IMR-90 (cell line): ENCODE results near the gene CLTA. TPM values are rescaled to one million over a fixed set of nuclear protein-coding genes. Genes with fewer than 3 reads are reported as not detected.
"Not testable (repeated sequence)": the region's sequence is repeated elsewhere in the genome, so short reads cannot be mapped to it uniquely, and the experiment has no call there.

Experiments used
- ATAC-seq: fragments of 200-7000 bp; cut with Tn5 transposase; 2 replicates; pipeline ENCODE4 v1.9.1; 2020; ENCODE audit warnings: low read depth, mild to moderate bottlenecking, moderate library complexity
- BruUV-seq: library from RNA; stranded (reverse); fragments of 400-500 nt; replicated peaks from 2 replicates; lab custom pipeline; 2021; lab: Mats Ljungman, UMichigan
- CTCF ChIA-PET: fragments of 300-600 bp; formaldehyde crosslinking; extraction: SDS; loops from one replicate; lab custom pipeline; 2021; ENCODE audit warnings: antibody characterized with exemption; lab: Yijun Ruan, JAX
- POLR2A ChIA-PET: fragments of 300-600 bp; sonication (Branson Sonifier 250); formaldehyde crosslinking; loops from one replicate; lab custom pipeline; 2022; ENCODE audit warnings: antibody characterized with exemption; ENCODE audit not compliant: unreplicated experiment; lab: Charles Lee
- DNase-seq: peaks from one replicate; pipeline ENCODE4 v3.0.0; 2013
- H2AFZ ChIP-seq: replicated peaks from 2 replicates; pipeline ENCODE3; 2013; ENCODE audit warnings: low read length, mild to moderate bottlenecking; ENCODE audit not compliant: poor library complexity
- H2AK5ac ChIP-seq: 2 replicates; pipeline ENCODE4 v1.6.1; 2013; ENCODE audit warnings: low read depth, low read length, inconsistent platforms
- H2AK9ac ChIP-seq: replicated peaks from 2 replicates; pipeline ENCODE3; 2013; ENCODE audit warnings: mild to moderate bottlenecking, low read depth, low read length, moderate library complexity; ENCODE audit not compliant: poor library complexity
- H2BK120ac ChIP-seq: 2 replicates; pipeline ENCODE4 v1.6.1; 2013; ENCODE audit warnings: low read depth, low read length, inconsistent platforms
- H2BK15ac ChIP-seq: 3 replicates; pipeline ENCODE4 v1.6.1; 2013; ENCODE audit warnings: low read depth, low read length, inconsistent platforms
- H2BK20ac ChIP-seq: 2 replicates; pipeline ENCODE4 v1.6.1; 2013; ENCODE audit warnings: low read depth, mild to moderate bottlenecking, inconsistent platforms, low read length, moderate library complexity
- H2BK5ac ChIP-seq: 2 replicates; pipeline ENCODE4 v1.6.1; 2013; ENCODE audit warnings: mild to moderate bottlenecking, low read depth, low read length, inconsistent platforms; ENCODE audit not compliant: poor library complexity, severe bottlenecking
- H3K14ac ChIP-seq: replicated peaks from 2 replicates; pipeline ENCODE4 v1.6.1; 2013; ENCODE audit warnings: low read depth, low read length, inconsistent platforms
- H3K18ac ChIP-seq: 2 replicates; pipeline ENCODE4 v1.6.1; 2013; ENCODE audit warnings: low read depth, low read length, control low read depth
- H3K23ac ChIP-seq: 2 replicates; pipeline ENCODE4 v1.6.1; 2013; ENCODE audit warnings: low read depth, low read length, inconsistent platforms
- H3K27ac ChIP-seq: 2 replicates; pipeline ENCODE4 v1.5.1; 2013; ENCODE audit warnings: mild to moderate bottlenecking, control low read depth, low read length; ENCODE audit not compliant: insufficient read depth
- H3K27me3 ChIP-seq: 2 replicates; pipeline ENCODE4 v1.6.1; 2013; ENCODE audit warnings: low read length; ENCODE audit not compliant: control insufficient read depth, insufficient read depth
- H3K36me3 ChIP-seq: 2 replicates; pipeline ENCODE4 v1.6.1; 2013; ENCODE audit warnings: low read length, mixed read lengths; ENCODE audit not compliant: control insufficient read depth, insufficient read depth
- H3K4ac ChIP-seq: 2 replicates; pipeline ENCODE4 v1.6.1; 2013; ENCODE audit warnings: low read depth, low read length, inconsistent platforms
- H3K4me1 ChIP-seq: 2 replicates; pipeline ENCODE4 v1.6.1; 2013; ENCODE audit warnings: low read length, mixed read lengths; ENCODE audit not compliant: control insufficient read depth, insufficient read depth
- H3K4me2 ChIP-seq: 2 replicates; pipeline ENCODE4 v1.6.1; 2013; ENCODE audit warnings: low read depth, mild to moderate bottlenecking, control low read depth, low read length, moderate library complexity
- H3K4me3 ChIP-seq: 2 replicates; pipeline ENCODE4 v1.5.1; 2013; ENCODE audit warnings: low read depth, mild to moderate bottlenecking, control low read depth, low read length, moderate library complexity; ENCODE audit not compliant: insufficient read depth
- H3K56ac ChIP-seq: 2 replicates; pipeline ENCODE4 v1.6.1; 2013; ENCODE audit warnings: low read length, inconsistent platforms; ENCODE audit not compliant: insufficient read depth; ENCODE audit errors: extremely low read depth
- H3K79me1 ChIP-seq, 2 experiments: 2 replicates each; pipeline ENCODE4 v1.6.1; 2013; ENCODE audit warnings: low read length in 2 of 2, inconsistent platforms in 1 of 2, low read depth in 1 of 2
- H3K9ac ChIP-seq: 2 replicates; pipeline ENCODE4 v1.6.1; 2013; ENCODE audit warnings: low read depth, low read length, control low read depth
- H3K9me1 ChIP-seq: 2 replicates; pipeline ENCODE4 v1.6.1; 2013; ENCODE audit warnings: low read length, inconsistent platforms; ENCODE audit not compliant: insufficient read depth
- H3K9me3 ChIP-seq: 2 replicates; pipeline ENCODE4 v1.6.1; 2013; ENCODE audit warnings: low read length; ENCODE audit not compliant: control insufficient read depth, insufficient read depth
- H4K20me1 ChIP-seq: 2 replicates; pipeline ENCODE4 v1.6.1; 2013; ENCODE audit warnings: low read length, inconsistent platforms; ENCODE audit not compliant: insufficient read depth
- H4K5ac ChIP-seq: 2 replicates; pipeline ENCODE4 v1.6.1; 2013; ENCODE audit warnings: mild to moderate bottlenecking, low read depth, low read length, control low read depth
- H4K8ac ChIP-seq, 2 experiments: 2 replicates each; pipeline ENCODE4 v1.6.1; 2013; ENCODE audit warnings: low read depth in 2 of 2, low read length in 2 of 2, control low read depth in 1 of 2, inconsistent platforms in 1 of 2
- H4K91ac ChIP-seq: 2 replicates; pipeline ENCODE4 v1.6.1; 2013; ENCODE audit warnings: low read depth, low read length, inconsistent platforms; ENCODE audit not compliant: insufficient read depth
- CTCF ChIP-seq: conservative IDR thresholded peaks from 2 replicates; pipeline ENCODE4 v1.5.1; 2012; ENCODE audit warnings: mild to moderate bottlenecking, low read depth, low read length, improper control_type of control experiment
- RAD21 ChIP-seq: IDR thresholded peaks from 2 replicates; pipeline ENCODE4 v1.6.1; 2012; ENCODE audit warnings: low read length, improper control_type of control experiment
- SMC3 ChIP-seq: fragments of 150-350 bp; IDR thresholded peaks from 2 replicates; pipeline ENCODE4 v1.6.1; 2016; ENCODE audit warnings: low read depth, mild to moderate bottlenecking, antibody characterized with exemption, low read length, moderate library complexity
- WGBS, 2 experiments: methylation state at CpG; one replicate each; pipeline versions ENCODE4 v1.1.5 to v1.1.7; 2013; ENCODE audit warnings: missing lambda C conversion rate in 2 of 2; ENCODE audit not compliant: insufficient read length in 1 of 2; ENCODE audit errors: extremely low coverage in 2 of 2; 5-methylcytosine and 5-hydroxymethylcytosine counted together
- dilution Hi-C: fragments of 300-500 bp; cut with HindIII; formaldehyde crosslinking; loops from one replicate; pipeline ENCODE4 v1.14.3; 2018; ENCODE audit warnings: low sequenced_read_pairs; ENCODE audit not compliant: unreplicated experiment
- in situ Hi-C: fragments of 300-500 bp; cut with MboI; formaldehyde crosslinking; loops from 3 replicates; pipeline ENCODE4 v1.14.3; 2019; ENCODE audit warnings: low sequenced_read_pairs, inconsistent platforms, mixed read lengths
- intact Hi-C: fragments of 100-400 bp; cut with micrococcal nuclease; formaldehyde crosslinking; loops from 2 replicates; pipeline ENCODE4 v1.10.0; 2022
- polyA plus RNA-seq, 3 experiments: library from polyadenylated mRNA; depleted of rRNA; stranded (reverse); fragments of >200 nt; gene quantifications; 2 replicates each; pipeline ENCODE4 v1.2.3, GENCODE V29; 2012; ENCODE audit warnings: low replicate concordance in 1 of 3
- total RNA-seq: library from RNA; depleted of rRNA; stranded (reverse); fragments of >200 nt; gene quantifications from 2 replicates; pipeline ENCODE4 v1.2.3, GENCODE V29; 2012

The CLTA gene
- total and polyA plus RNA-seq, 2 of the 4 experiments (the other 2 are of a cell fraction), result 133 to 246 TPM

DNA sequence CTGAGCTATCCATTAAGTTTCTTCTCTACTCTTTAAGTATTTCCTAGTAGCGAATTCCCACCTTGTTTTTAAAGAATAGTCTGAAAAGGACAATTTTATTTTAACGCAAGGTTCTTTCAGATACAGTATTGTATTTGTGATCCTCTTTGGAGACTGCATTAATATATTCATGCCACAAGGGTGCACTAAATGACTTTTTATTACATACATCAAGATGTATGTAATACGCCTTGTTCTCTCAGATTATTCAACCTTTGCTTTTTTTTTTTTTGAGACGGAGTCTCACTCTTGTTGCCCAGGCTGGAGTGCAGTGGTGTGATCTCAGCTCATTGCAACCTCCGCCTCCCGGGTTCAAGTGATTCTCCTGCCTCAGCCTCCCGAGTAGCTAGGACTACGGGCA is 57.3 kb downstream of the CLTA start:
- in situ Hi-C loops, result loop anchor here (5.0 kb wide), 1 partner anchor 79 kb away; no protein-coding TSS in a partner anchor
- H3K56ac ChIP-seq, dilution Hi-C loops, H3K4me2 ChIP-seq, H3K4ac ChIP-seq, H2BK20ac ChIP-seq, H3K4me1 ChIP-seq, H4K91ac ChIP-seq, H2BK120ac ChIP-seq, H2AFZ ChIP-seq, BruUV-seq, H3K27me3 ChIP-seq, H3K27ac ChIP-seq, H3K4me3 ChIP-seq, H3K9me3 ChIP-seq, H2BK15ac ChIP-seq, H4K8ac ChIP-seq, H2AK9ac ChIP-seq, H4K5ac ChIP-seq, H3K9ac ChIP-seq, H2BK5ac ChIP-seq, H3K18ac ChIP-seq, H3K23ac ChIP-seq, H3K9me1 ChIP-seq, H3K14ac ChIP-seq, H2AK5ac ChIP-seq: not testable (repeated sequence)
- H3K36me3 ChIP-seq, result peaks cover 11% of the 10 kb centered on the region
- intact Hi-C loops, result loop anchor here (1.0 to 2.0 kb wide), 2 partner anchors 80 to 153 kb away; partner anchors contain the start of gene RNF38
- ChIA-PET POLR2A (interaction anchor here (0.6 kb wide), 1 partner anchor 191 kb away, joined by 4 read pairs; no protein-coding TSS in a partner anchor), CTCF (interaction anchor here (0.7 to 3.3 kb wide), 2 partner anchors 80 to 1971 kb away, joined by 3 to 12 read pairs; no protein-coding TSS in a partner anchor)
- H3K79me1 ChIP-seq, result peaks cover 27 to 51% of the 10 kb centered on the region in 2 experiments
- ATAC-seq (peak; percentile 75), DNase-seq (peak; percentile 55)
- TF ChIP-seq RAD21 (peak; percentile 54), SMC3 (peak; percentile 47), CTCF (peak; percentile 47)
- peaks cover 23% of the 10 kb centered on the region for H4K20me1 ChIP-seq
- no CpG with 5 or more reads among the region's 8 CpGs for WGBS, 2 experiments
